Skin epidermis (tissue), 12 donors: ENCODE measurements around the gene FOXJ1.

ENCODE experiments used
- H3K27ac ChIP-seq, 21 experiments: fragments of 200-600 bp; sonication (generic) in 11 of 21; one replicate each; pipeline ENCODE4 v1.5.0; 2020; ENCODE audit warnings: mild to moderate bottlenecking in 3 of 21, inconsistent platforms in 2 of 21, moderate library complexity in 2 of 21
- H3K4me3 ChIP-seq, 7 experiments: fragments of 200-600 bp; sonication (generic) in 2 of 7; one replicate each; pipeline ENCODE4 v1.5.0; 2020; ENCODE audit warnings: inconsistent platforms in 2 of 7, mild to moderate bottlenecking in 2 of 7, moderate library complexity in 1 of 7

The FOXJ1 gene

DNA sequence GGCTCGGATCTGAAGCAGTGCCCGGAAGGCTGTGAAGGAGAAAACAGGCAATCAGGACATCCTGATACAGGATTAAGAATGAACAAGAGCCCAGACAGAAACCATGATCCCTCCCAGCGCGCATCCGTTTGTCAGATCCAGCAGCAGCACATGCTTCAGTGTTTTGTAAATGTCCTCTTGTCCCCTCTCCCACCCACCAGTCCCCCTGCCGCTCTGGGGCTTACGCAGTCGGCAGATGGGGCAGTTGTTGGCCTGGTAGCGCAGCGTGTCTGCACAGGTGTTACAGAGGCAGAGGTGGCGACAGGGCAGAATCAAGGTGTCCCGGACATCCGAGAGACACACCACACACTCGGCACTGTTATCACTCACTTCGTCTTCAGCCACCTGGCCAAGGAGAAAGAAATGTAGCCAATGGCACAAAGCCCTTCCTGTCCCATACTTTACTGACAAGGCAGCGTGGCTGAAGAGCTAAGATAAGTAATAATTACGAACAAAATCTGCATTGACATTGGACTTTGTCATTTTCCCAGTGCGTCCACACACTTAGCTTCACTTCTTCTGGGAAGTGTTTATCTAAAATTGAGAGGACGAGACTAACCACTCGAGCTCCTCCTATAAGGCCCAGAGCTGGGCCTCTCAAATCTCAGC lies 20.7 kb upstream of the FOXJ1 start:
- Histone ChIP-seq H3K4me3 (no peak overlapping the region), H3K27ac (peak overlapping the region in 1 of 21 experiments; percentile 10)

DNA sequence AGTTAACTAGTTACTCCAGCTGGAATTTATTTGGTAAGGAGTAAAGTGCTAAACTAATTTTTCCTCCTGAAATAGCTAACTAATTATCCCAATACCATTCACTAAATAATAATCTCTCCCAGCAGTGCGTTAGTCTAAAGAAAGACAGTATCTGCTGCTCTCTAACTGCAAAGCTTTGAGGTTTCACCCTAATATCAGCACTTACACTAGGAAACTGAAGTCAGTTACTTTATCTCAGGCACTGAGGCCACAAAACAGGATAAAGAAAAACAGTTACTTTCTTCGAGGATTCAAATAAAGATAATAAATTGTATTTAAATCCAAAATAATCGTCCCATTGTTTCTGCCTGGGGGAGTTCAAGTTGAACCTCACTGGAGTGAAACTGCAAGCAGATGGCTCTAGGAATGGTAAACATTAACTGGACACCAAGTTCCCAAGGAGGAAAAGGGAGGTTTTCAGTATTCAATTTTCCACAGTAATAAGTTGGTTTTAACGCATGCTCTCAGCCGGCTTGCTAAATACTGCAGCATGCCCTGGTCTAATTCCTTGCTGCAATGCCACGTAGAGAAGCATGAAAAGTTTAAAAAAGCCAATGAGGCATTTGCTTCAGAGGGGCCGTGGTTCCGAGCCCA lies 20.0 kb upstream of the FOXJ1 start:
- peak overlapping the region in 1 of 21 experiments; percentile 10 for H3K27ac ChIP-seq
- no peak overlapping the region for H3K4me3 ChIP-seq

DNA sequence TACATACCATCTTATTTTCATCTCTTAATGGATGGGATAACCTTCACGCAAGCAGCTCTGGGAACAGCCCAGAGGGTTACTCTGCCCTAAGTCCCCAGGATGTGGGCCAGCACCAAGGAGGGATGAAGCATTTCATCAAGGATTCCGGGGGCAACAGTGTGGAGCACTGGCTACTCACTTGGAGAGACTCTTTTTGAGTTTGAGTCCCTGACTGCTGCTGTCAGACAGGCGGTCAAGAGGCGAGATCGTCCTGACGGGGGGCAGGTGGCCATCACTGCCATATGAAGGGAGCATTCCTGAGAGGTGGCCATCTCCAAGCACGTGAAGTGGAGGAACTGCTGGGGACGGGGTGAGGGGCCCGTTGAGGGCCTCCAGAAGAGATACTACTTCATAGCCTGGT lies 18.1 kb upstream of the FOXJ1 start:
- Histone ChIP-seq H3K4me3 (no peak overlapping the region), H3K27ac (no peak overlapping the region)

DNA sequence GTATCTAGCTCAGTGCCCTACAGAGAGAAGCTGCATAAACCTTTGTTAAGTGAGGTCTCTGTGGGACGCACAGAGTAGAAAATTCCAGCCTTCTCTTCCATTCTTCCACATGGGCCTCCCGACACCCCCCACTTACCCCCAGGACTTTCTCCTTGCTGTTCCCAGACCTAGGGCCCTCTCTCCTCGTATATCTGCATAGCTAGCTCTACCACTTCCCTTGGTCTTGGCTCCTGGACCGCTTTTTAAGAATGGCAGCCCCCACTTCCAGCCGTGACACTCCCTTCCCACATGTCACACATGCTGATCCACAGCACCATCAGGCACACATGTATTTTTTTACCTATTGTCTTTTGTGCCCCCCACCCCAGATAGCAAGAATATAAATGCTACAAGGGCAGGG lies 16.7 kb upstream of the FOXJ1 start:
- Histone ChIP-seq H3K4me3 (no peak overlapping the region), H3K27ac (no peak overlapping the region)

DNA sequence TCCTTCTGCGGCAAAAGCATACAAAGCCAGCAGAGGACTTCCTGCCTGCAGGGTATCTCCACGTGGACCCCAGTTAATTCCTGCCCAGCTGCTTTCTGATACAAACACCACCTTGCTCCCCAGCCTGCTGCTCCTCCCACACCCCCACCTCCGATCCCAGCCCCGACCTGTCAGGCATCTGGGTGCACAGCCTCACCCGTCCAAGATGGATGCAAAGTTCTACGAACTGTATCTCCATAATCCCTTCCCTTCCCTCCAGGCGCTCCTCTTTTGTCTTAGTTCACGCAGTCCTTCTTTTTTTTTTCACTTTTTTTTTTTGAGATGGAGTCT lies 15.6 kb upstream of the FOXJ1 start:
- Histone ChIP-seq H3K4me3 (no peak overlapping the region), H3K27ac (no peak overlapping the region)

DNA sequence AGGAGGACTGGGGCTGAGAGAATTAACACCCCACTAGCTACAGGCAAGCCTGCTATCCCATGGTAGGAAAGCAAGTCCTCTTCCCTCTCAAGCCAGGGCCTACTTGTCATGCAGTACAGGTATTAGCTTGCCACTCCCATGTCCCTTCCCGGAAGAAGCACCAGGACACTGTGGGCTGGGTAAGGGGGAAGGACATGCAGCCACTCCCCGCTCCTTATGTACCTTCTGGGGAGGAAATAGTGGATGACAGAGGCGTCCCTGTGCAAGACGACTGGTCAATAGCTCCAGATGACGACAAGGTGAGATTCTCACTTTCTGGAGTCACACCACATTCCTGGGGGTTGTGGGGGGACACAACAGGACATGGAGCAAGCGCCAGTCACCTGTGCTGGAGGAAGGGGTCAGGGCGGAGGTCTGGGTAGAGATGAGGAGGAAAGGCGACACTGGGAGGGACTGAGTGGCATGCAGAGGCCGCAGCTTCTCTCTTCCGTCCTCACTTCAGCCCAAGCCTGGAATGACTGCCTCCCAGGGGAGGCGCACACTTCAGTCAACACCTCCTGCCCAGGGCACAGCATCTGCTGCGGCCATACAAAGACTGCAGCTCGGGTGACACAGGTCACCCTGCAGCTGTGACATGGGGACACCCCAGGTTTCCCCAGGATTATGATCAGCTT lies 15.1 kb upstream of the FOXJ1 start:
- no peak overlapping the region for H3K27ac ChIP-seq
- no peak overlapping the region for H3K4me3 ChIP-seq

DNA sequence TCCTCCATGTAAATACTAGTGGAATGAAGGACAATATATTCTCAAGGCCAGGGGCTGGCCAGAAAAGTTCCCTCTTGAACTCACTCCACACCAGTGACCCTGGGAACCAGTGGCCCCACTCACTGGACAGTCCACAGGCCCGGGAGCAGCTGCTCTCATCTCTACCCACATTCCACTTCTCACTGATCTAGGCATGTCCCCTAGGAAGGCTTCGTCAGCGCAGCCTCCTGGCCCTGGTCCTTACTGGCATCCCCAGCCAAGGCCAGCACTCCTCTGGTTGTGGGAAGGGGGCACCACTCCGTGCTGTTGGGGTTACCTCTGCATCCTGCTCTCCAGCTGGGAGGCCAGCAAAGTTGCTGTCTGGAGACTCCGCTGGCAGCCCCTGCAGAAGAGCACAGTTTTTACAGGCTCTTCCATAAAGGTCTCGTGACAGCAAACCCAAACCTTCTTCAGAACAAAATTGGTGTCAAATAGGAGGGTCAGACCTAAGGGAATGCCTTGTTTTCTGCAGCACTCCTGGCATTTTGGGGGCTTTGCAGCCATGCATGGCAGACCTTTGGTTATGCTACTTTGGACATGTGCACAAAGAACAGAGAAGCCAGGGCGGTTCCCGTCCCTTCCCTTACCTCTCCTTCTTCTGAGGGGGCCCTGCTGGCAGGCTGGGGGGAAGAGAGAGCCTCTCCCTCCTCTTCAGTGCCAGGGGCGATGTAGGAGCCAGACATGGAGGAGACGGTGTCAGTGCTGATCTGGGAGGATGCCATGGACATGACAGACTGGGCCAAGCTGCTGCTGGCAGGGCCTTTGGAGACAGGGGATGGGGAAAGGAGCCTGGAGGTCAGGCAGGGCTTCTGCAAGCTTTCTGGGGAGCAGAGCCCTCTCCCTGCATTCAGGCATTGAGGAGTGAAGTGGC lies 14.1 kb upstream of the FOXJ1 start:
- H3K4me3 ChIP-seq = no peak overlapping the region
- H3K27ac ChIP-seq = no peak overlapping the region

DNA sequence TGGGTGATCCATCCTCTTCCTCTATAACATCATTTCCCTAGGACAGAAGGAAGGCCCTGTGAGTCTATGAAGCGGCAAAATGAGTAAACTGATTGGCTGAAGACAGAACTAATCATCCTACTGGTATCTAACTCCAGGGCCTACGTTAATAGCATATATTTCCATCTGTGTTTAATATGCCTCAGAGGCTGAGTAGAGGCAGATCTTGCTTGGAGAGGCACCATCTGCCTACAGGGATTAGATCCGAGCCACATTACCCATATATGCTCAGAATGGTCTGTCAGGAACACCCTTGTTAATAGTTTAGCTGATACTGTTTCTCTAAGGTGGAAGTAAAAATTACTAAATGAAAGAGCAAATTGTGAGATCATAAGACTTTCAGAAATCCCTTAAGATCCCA lies 13.2 kb upstream of the FOXJ1 start:
- Histone ChIP-seq H3K27ac (no peak overlapping the region), H3K4me3 (no peak overlapping the region)

DNA sequence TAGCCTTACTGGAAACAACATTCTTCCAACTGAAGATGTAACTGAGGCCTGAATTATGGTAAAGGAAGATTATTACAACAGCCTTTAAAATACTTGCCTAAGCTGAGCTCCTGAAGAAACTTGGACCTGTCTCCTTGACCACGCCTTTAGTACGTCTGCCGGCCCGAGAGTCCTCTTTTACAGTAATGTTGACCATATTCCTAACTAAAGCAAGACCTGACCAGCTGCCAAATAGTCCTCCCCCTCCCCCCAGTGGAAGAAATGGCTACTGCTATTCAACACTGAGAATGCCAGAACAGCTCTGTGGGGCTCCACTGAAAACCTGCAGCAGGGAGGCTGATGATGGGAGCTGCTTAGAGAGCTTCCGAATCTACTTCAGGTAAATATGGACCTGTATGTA lies 12.6 kb upstream of the FOXJ1 start:
- no peak overlapping the region for H3K4me3 ChIP-seq
- H3K27ac ChIP-seq = no peak overlapping the region

DNA sequence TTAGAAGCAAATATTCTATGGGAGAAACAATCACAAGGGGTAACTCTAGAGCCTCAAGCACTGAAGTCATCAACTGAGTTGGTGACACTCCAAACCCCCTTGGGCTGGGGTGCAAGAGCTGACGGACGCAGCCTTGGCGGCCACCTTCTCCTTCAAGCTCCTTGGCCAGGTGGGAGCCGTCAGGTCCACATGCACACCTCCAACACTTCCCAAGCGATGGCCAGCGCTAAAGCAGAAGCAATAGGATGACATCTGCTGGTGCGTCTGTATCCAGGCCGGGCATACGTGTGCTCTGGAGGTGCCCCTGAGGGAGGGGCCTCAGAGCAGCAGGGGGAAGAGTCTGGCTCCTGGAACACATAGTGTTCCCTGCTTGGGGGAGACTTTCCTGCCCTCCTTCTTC lies 12.2 kb upstream of the FOXJ1 start:
- Histone ChIP-seq H3K27ac (no peak overlapping the region), H3K4me3 (no peak overlapping the region)

DNA sequence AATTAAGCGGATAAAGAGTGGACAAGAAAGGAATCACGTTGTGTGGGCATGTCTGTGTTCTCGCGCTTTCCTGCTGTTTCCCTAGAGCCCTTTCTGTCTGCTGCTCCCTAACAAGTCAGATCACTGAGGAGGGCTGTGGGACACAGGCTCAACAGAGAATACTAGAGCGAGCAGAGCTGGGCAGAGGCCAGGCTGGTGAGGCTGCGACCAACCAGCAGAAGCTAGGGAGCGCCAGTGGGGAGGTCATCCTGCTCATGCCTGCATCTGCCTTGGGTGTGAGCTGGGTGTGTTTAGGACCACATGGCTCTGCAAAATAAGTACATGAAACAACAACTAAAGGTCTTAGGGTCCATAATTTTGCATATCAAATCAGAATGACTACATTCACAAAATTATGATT lies 11.5 kb upstream of the FOXJ1 start:
- Histone ChIP-seq H3K27ac (no peak overlapping the region), H3K4me3 (no peak overlapping the region)

DNA sequence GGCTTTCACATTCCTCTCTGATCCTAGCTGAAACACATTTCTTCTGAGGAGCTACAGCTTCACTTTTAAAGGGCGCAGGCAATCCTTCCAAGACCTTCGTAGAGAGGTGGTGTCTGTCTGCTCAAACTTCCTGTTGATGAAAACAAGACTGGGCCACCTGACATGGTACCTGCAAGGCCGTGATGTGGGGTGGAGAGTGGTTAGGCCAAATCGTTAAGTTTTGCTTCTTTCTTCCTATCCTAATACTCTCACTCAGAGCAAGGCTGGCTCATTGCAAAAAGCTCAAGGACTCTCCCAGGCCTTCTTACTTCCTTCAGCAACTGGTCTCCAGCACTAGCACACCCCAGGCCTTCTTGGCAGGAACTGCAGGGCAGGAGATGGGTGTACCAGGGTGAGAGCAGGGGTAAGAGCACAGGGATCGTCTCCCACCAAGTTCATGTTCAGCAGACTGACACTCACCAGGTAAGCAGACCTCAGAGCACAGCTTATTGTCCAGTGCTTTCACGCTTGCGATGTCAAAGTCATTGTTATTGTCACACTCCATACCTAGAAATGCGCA lies 10.9 kb upstream of the FOXJ1 start:
- Histone ChIP-seq H3K4me3 (no peak overlapping the region), H3K27ac (peak overlapping the region in 4 of 21 experiments; percentile 26 to 51 (median 34))

DNA sequence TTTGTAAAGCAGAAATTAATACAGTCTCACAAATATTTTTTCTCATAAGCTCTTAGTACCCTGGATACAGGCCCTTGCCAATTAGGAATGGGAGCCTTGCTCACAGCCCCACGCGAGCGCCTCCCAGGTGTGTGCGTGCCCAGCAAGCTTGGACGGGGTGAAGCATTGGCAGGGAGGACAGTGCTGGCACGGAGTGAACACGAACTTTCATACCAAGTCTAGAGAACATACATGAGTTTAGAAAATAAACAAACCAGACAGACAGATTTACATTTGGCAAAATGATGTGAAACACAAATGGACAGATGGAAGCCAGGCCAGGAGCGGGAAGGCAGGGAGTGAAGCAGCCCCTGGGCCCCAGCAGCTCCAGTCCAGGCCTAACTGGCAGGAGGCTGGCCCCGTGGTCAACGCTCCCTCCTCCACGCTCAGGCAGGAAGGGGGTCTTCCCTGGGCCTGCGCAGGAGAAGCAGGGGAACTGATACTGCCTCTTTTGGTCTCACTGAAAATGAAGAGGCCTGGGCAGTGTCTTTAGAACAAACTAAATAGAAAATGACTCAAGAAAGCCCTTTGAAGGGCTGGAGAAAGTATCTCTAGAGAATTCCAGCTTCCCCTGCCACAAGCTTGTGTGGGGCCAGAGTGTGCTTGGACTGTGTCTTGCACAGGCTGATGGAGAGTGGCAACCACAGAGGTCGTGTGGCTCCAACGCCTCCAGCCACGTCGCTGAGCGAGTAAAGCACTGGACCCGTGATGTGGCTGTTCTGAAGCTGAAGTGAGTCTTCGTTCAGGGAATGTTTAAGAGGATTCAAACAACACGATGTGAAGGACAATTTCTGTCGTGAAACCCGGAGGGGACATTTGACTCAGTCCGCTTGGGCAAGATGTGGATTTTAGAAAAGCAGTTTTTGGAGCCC lies 9.9 kb upstream of the FOXJ1 start:
- Histone ChIP-seq H3K27ac (peak overlapping the region in 1 of 21 experiments; percentile 26), H3K4me3 (no peak overlapping the region)

DNA sequence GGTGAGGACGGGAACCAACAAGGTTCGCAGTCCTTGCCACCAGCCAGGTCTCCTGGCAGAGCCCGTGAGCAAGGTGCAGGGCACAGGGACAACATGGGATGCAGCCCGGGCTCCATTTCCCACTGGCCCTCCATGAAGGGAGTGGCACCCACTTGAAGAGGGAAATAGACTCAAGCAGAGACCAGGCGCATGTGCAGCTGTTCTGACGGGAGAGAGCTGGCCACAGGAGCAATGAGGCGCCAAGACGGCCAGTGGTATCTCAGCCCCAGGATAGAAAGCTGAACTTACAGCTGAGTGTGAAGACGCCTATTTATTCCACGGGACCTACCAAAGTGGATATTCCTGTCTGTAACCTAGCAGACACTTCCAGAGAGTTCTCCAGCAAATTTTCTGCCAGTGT lies 8.2 kb upstream of the FOXJ1 start:
- H3K27ac ChIP-seq = no peak overlapping the region

DNA sequence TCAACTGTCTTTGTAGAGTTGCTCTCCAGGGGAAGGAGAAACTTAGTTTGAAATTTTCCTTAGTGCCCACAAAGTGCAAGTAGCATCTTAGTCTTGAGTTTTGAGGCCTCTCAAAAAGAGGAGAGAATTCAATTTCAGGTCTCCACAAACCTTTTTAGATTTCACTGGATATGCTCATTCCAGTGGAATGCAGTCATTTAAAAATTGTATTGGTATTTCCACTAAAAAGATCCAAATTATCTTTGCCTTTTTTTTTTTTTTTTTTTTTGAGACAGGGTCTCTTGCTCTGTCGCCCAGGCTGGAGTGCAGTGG lies 6.9 kb upstream of the FOXJ1 start:
- no peak overlapping the region for H3K27ac ChIP-seq
- no peak overlapping the region for H3K4me3 ChIP-seq

More for the DNA sequence above, 8.2 kb upstream of the FOXJ1 start:
- H3K4me3 ChIP-seq = no peak overlapping the region

DNA sequence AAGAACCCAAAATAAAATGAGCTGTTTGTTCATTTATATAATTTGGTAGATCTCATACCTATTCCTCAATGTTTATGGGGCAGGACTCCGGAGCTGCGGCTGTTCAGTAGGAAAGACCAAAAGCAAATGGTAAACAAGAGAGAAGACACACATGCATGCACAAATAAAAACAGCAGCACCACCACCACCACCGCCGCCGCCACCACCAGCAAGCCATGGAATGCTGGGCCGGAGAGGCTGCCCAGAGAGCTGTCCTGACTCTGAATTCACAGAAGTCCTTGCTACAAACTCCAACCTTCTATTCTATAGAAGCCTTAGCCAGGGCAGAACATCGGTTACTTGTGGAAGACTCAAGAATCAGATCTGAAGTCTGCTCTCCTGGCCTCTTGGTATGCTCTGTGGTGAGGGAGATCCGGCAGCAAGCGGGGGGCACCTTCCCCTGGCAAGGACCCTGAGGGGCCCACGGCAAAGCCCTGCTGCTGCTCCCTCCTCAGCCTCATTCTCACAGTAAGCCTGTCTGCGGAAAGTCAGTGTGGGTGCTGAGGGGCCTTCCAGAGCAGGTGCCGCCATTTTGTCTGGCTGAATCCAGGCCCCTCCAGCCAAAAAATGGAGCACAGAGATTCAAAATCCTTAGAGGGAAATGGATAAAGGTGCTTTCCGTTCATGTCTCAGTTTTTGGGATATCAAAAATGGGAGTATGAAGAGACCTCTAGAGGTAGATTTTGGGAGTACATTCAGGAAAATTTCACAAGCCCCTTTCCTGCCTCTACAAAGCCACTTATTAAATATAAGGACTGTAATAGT lies 6.4 kb upstream of the FOXJ1 start:
- Histone ChIP-seq H3K4me3 (no peak overlapping the region), H3K27ac (no peak overlapping the region)

DNA sequence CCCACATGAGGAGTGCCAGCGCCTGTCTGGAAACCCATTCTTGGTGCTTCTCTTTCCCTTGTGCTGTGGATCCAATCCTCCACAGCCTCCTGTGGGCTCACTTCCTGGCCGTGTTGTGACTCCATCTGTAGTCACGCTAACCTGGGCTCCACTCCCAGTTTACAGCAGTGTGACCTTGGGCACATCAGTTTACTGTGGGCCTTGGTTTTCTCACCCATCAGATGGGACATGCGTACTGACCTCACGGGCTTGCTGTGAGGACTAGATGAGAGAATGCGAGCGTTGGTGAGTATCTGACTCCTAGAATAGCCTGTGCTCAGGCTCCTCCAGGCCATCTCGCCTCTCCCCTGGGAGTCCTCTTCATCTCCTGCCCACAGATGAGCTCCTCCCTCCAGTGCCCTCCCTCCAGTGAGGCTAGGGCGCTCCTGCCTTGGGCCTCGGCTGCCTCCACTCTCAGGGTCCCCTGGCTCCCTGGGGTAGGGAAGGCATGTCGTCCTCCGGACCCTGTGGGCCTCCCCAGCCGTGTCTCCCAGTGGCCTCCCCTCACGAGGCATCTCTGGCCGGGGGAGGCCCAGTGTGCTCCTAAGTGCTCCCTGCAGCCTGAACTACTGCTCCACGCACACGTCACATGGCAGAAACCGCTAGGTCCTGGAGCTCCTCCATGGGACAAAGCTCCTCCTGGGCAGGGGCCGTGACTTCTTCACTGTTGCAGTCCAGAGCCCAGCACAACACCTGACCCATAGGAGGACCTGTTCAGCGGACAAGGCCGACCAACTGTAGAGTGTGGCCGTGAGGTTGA lies 5.2 kb upstream of the FOXJ1 start:
- H3K27ac ChIP-seq = peak overlapping the region in 17 of 21 experiments; percentile 44 to 95 (median 74)
- H3K4me3 ChIP-seq = no peak overlapping the region
